Anterior cingulate cortex (tissue), 58 donors: ENCODE results near the gene ZPBP.
"Not testable (repeated sequence)": the region's sequence is repeated elsewhere in the genome, so short reads cannot be mapped to it uniquely, and the experiment has no call there.

Experiments used
- DNase-seq, 58 donors: peaks; one replicate each; lab custom pipeline; 2025; lab: John Stamatoyannopoulos, UW

The ZPBP gene

DNA sequence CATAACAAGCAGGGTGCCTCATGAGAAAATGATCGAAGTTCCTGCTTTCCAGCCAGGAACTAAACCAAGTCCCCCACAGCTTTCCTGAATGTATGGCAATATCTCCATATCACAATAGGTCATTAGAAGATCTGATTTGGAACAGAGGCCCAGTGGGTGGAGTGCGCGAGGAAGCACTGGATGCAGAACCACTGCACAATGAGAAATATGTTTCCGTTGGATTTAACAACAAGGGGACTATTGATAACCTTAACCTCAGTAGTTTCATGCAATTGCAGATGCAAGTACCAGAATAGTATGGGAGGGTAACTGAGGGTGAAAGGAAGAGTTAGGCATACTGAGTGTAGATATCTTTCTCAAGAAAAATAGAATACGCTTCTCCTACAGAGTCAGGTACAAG lies 45.3 kb downstream of the ZPBP start:
- no peak for DNase-seq

DNA sequence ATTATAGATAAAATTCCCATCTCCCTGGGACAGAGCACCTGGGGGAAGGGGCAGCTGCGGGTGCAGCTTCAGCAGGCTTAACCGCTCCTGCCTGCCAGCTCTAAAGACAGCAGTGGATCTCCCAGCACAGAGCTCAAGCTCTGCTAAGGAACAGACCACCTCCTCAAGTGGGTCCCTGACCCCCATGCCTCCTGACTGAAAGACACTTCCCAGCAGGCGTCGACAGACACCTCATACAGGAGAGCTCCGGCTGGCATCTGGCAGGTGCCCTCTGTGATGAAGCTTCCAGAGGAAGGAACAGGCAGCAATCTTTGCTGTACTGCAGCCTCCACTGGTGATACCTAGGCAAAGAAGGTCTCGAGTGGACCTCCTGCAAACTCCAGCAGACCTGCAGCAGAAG lies 51.9 kb downstream of the ZPBP start:
- DNase-seq: not testable (repeated sequence)

DNA sequence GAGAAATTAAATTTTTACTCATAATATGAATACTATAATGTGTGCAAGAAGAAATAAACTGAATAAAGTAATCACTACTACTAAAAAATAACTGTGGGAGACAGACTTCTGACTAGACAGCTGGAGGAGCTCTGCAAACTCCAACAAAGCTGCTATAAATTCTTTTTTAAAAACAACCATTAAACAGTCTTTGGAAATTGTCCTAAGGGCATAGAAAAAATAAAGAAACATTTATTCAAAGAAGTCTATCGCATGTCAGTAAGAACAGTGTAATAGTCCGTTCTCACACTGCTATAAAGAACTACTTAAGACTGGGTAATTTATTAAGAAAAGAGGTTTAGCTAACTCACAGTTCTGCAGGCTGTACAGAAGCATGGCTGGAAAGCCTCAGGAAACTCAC lies 56.0 kb downstream of the ZPBP start:
- DNase-seq: no peak

DNA sequence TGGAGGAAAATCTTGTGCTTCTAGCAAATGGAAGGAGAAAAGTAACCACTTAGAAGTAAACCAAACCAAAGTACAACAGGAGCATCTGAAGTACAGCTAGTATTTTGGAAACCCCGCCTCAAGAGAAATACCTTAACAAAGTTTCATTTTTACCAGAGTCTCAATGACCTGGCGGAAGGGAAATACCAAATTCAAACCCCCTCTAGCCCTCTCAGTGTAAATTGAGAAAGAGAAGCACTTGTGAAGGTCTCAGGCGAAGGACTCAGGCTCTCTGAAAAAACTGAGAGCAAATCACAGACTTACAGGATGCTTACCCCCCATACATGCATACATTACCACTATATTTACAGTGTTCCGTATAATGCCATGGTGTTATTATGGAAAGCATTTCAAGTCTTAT lies 70.1 kb downstream of the ZPBP start:
- DNase-seq: no peak

DNA sequence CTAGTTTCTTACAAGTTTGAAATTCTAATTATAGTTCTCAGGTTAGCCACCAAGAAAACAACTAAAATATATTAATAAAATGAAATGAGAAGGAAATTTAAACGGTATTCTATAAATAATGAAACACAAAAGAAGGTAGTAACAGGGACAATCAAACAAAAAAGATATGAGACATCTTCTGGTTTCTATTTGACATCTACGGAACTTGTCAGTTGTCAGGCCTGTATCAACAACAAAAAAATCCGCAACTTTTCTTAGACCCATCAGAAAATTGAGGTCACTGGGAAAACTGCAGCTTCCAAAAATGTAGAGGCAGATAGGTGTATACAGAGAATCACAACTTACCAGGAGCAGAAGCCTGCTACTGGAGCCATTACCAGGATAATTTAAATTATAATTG lies 70.6 kb downstream of the ZPBP start:
- DNase-seq: no peak

DNA sequence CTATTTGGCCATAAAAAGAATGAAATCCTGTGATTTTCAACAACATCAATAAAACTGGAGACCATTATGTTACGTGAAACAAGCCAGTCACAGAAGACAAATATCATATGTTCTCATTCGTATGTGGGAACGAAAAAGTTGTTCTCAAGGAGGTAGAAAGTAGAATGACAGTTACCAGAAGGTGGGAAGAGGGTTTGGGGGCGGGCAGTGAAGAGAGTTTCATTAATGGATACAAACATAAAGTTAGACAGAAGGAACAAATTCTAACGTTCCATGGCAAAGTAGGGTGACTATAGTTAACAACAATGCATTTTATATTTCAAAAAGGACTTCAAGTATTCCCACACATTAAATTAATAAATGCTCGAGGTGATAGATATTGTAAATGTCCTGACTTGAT lies 97.4 kb downstream of the ZPBP start:
- no peak for DNase-seq

DNA sequence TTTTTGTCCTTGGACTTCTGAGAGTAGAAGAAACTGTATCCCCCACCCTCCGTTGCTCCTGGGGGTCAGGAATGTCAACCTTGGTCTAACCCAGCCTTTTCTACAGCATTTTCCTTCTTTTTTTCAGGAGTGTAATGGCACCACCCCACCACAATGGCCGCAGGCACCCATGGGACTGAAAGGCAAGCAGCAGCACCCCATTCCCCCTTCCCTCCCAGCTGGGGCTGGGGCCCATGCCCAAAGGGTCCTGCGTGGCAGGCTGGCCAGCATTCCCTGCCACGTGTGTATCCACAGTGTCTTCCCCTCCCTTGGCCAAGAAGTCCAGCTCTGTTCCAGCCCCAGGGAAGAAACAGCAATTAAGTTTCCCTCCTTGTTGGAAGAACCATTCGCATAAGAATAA lies 106.9 kb downstream of the ZPBP start:
- no peak for DNase-seq

DNA sequence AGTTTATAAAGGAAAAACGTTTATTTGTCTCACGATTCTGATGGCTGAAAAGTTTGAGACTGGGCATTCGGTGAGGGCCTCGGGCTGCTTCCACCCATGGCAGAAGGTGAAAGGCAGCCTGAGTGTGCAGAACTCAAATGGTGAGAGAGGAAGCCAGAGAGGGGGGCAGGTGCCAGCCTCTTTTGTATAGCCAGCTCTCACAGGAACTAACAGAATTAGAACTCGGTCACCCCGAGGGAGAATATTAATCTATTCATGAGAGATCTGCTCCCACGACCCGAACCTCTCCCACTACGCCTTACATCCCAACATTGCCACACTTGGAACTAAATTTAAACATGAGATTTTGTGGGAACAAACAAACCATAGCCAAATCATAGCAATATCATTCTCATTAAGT lies 112.6 kb downstream of the ZPBP start:
- DNase-seq: no peak

DNA sequence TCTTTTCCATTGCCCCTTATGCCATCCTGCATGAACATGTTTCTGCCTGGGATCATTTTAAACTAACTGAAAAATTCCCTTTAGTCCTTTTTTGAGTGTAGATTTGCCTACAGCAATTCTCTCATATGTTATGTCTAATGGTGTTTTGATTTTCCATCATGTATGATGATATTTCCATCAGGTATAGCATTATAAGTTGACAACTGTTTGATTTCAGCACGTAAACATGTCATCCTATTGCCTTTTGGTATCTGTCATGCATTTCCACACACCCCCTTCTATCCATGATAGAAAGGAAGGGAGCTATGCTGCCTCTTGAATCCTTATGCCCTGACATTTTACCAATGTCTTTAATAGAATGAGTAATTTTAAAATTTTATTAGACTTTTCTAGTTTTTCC lies 116.8 kb downstream of the ZPBP start:
- no peak for DNase-seq

DNA sequence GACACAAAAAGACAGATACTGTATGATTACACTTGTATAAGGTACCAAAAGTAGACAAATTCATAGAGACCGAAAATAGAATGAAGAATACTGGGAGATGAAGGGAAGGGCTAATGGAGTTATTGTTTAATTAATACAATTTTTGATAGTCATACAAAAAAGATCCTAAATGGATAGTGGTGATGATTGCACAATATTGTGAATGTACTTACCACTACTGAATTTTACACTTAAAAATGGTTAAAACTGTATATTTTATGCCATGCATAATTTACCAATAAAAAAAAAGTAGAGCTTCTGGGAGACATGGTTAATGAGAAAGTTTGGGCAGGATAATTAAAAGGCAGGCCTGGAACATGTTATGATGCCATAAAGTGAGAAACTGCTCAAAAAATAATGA lies 119.0 kb downstream of the ZPBP start:
- no peak for DNase-seq

DNA sequence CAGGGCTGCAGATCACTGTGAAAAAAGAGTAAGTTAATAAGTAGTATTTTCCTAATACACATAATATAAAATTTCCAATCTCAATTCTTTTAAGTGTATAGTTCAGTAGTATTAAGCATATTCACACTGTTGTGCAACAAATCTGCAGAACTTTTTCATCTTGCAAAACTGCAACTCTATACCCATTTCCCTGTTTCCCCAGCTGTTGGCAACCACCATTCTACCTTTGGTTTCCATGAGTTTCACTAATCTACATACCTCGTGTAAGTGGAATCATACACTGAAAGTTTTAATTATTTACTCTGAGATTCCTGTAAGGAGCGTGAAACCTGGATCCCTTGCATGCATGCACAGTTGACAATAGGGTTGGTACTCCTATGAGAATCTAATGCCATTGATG lies 155.4 kb downstream of the ZPBP start:
- no peak for DNase-seq

DNA sequence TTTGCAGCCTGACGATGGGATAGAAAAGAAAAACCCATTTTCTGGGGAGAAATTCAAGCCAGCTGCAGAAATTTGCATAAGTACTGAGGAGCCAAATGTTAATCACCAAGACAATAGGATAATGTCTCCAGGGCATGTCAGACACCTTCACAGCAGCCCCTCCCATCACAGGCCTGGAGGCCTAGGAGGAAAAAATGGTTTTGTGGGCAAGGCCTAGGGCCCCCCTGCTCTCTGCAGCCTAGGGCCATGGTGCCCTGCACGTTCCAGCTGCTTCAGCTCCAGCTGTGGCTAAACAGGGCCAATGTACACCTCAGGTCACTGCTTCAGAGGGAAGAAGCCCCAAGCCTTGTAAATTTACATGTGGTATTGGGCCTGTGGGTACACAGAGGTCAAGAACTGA lies 161.4 kb downstream of the ZPBP start:
- DNase-seq: no peak

DNA sequence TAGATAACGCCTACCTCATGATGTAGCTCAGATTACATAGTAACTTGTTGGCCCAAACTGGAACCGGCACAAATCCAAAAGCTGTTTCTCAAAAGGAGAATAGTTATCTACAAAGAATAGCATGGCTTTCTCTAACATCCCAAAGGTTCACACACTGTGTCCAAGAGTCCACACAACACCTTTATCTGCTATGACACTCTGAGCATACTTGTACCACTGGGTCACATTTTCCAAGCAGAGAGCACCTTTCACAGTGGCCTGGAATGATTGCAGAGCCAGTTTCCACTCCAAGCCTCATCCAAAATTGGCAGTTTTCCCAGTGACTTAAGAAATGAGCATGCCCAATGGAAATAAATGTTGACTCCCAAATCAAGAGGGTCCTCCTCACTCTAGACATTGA lies 164.3 kb downstream of the ZPBP start:
- DNase-seq: no peak

DNA sequence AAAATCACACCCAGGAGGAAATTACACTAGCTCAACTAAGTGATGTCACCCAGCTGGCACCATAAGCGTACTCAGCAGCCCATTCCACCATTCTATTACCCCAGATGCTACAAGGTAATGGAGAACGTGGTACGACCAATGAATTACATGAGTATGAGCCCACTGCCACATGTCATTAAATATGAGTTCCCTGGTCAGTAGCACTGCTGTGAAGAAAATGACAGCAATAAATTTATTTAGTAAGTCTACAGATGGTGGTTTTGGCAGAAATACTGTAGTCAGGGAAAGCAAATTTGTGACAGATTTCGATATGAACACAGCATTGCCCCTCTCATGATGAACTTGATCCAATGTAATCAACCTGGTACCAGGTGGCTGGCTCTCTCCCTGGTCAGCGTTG lies 165.4 kb downstream of the ZPBP start:
- no peak for DNase-seq

DNA sequence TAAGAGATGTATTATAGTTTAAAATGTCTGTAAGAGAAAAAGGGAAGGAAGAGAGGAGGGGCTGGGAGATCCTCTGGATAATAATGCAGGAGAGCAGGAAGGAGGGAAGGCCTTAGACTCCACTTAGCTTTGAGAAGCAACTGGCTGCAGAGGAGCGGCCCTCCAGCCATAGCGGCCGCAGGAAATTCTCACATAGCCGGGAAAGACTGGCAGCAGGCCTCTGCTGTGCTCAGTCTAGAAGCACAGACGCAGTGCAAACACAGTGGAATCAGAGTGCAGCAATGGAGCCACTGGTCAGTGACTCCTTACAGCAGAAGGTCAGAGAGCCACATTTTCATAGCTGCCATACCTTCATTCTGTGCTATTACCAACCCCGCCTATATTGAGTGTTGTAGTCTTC lies 166.3 kb downstream of the ZPBP start:
- no peak for DNase-seq

DNA sequence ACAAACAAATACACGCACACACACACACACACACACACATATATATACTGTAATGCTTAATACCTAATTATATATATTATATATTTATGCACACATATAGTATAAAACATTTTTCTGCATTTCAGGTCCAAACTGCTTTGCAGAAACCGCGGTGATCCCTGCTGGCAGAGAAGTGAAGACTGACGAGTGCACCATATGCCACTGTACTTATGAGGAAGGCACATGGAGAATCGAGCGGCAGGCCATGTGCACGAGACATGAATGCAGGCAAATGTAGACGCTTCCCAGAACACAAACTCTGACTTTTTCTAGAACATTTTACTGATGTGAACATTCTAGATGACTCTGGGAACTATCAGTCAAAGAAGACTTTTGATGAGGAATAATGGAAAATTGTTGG lies 181.1 kb downstream of the ZPBP start:
- DNase-seq: peak in 11 of 58 donors; percentile 1 to 49 (median 13)

DNA sequence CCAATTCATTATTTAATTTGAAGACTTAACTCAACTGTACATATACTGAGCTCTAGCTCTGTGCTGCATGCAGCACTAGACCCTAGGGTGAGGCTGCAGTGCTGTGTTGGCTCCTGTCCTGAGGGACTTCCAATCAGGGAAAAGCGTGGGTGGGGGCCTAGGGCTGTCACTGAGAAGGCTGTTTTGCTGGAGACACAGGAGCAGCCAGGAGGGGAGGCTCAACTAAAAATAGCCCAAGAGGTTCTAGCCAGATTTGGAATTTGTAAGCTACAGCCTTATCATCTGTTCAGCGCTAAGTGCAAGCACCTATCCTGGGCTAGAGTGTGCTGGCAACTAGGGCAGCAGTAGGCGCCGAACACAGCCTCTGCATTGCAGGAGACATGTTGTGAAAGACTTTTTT lies 198.5 kb downstream of the ZPBP start:
- no peak for DNase-seq

DNA sequence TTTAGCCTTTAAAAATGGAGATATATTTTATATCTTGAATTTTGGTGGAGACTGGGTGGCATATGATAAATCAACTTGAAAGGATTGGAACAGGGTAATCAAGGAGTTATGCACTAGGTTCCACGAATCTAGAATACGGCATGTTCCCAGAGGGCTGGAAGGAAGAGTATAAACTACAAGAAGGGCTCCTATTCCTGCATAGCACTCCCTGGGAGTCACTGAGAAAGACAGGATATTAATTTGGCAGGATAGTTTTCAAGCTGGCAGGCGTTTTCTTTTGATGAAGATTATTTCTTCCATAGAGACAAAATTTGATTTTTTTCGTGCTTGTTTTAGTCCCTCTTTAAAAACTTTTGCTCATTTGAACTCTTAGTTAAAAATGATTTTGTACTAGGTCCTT lies 199.9 kb downstream of the ZPBP start:
- no peak for DNase-seq

DNA sequence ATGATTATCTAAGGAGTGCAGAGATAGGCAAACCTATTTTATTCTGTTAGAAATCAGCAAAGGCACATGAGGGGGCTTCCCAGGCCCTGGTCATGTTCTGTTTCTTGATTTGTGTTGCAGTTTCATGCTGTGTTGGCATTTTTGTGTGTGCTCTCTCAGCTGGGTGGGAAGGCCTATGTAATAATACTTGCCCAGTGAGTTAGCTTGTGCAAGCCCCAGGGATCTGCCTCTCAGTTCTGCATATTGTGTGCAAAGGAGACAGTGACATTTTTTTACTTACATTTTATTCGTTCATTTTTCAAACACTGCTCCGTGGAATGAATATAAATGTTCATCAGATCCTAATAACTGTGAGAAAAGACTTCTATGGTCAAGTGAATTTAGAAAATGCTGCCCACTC lies 200.6 kb downstream of the ZPBP start:
- no peak for DNase-seq
